MG63 (cell line): ENCODE measurements around the gene BLNK. TPM values are rescaled to one million over a fixed set of nuclear protein-coding genes. Genes with fewer than 3 reads are reported as not detected.

Source experiments
- DNase-seq: peaks from one replicate; pipeline ENCODE4 v3.0.0-alpha.2; 2020
- H3K27me3 ChIP-seq: fragments of 250-450 bp; sonication (Bioruptor Pico); 2 replicates; pipeline ENCODE4 v1.5.1; 2020; ENCODE audit warnings: mild to moderate bottlenecking, moderate library complexity
- H3K36me3 ChIP-seq: fragments of 250-450 bp; sonication (Bioruptor Pico); 2 replicates; pipeline ENCODE4 v1.5.1; 2020; ENCODE audit warnings: mild to moderate bottlenecking, moderate library complexity
- H3K4me3 ChIP-seq: fragments of 250-450 bp; sonication (Bioruptor Pico); 2 replicates; pipeline ENCODE4 v1.5.1; 2020; ENCODE audit warnings: mild to moderate bottlenecking, moderate library complexity
- H3K9me3 ChIP-seq: fragments of 250-450 bp; sonication (Bioruptor Pico); 2 replicates; pipeline ENCODE4 v1.5.1; 2020; ENCODE audit warnings: mild to moderate bottlenecking, moderate library complexity
- total RNA-seq: library from RNA; depleted of rRNA; stranded (reverse); fragments of >200 nt; shearing (Covaris generic); gene quantifications from 2 replicates; pipeline ENCODE4 v1.2.3, GENCODE V29; 2014; ENCODE audit warnings: low replicate concordance

The BLNK gene
- total RNA-seq, 1 experiment from 2014 or later, result not detected

DNA sequence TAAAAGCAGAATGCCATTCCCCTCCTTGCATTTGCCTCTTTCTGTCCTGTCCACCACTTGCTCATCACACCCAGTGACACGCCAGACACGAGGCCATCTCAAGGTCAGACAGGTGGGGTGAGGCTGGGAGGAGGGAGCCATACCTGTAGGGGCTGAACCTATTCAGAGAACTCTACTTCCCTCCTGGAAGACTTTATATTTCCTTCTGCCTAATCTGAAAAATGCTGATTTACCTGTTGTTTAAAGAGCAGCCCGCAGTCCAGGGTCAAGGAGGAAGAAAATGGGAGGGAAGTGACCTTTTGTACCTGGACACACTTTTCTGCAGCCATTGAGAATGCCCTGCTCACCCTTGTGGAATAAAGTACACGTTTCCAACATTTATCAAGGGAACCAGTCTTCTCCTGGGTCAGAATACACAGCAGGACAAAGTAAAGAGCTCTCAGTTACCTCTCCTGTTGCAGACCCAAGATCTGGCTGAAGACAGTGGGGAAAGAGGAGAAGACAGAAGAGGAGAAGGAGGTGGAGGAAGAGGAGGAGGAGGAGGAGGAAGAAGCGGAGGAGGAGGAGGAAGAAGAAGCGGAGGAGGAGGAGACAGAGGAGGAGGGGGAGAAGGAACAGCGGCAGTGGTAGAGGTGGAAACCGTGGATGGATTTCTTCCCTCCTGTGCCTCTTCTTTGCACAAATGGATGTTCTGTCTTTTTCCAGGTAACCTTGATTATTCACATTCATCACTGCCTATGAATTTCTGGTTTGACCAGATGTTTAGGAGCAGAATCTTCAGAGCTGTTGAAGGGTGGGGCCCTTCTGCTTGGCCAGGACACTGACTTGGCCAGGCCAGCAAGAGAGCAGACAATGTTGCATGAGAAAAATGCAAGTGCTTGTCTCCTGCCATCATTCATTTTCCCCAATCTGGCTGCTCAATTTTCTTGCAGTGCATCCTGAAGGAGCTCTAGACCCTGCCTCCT lies 1.2 kb upstream of the BLNK start:
- H3K9me3 ChIP-seq, result no peaks in the 10 kb centered on the region
- H3K27me3 ChIP-seq, result no peaks in the 10 kb centered on the region
- H3K36me3 ChIP-seq, result no peaks in the 10 kb centered on the region
- no peak overlapping the region for H3K4me3 ChIP-seq
- DNase-seq, result no peak

DNA sequence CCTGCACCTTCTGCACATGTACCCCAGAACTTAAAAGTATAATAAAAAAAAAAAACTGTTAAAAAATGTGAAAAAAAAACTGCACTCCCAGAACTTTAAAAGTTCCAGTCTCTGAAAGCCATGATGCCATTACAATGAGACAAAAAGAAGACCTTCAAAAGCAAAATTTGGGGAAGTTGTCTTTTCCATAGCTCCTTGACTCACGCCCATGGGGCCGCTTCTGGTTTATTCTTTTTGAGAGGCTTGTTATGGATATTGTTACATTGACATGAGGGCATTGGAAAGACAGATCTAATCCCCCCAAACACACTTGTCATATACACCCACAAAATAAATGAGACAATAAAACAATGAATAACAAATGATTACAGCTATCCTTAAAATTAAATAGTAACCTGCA lies 798 bp downstream of the BLNK start:
- no peak for DNase-seq
- Histone ChIP-seq H3K9me3 (no peaks in the 10 kb centered on the region), H3K4me3 (no peak overlapping the region), H3K36me3 (no peaks in the 10 kb centered on the region), H3K27me3 (no peaks in the 10 kb centered on the region)

DNA sequence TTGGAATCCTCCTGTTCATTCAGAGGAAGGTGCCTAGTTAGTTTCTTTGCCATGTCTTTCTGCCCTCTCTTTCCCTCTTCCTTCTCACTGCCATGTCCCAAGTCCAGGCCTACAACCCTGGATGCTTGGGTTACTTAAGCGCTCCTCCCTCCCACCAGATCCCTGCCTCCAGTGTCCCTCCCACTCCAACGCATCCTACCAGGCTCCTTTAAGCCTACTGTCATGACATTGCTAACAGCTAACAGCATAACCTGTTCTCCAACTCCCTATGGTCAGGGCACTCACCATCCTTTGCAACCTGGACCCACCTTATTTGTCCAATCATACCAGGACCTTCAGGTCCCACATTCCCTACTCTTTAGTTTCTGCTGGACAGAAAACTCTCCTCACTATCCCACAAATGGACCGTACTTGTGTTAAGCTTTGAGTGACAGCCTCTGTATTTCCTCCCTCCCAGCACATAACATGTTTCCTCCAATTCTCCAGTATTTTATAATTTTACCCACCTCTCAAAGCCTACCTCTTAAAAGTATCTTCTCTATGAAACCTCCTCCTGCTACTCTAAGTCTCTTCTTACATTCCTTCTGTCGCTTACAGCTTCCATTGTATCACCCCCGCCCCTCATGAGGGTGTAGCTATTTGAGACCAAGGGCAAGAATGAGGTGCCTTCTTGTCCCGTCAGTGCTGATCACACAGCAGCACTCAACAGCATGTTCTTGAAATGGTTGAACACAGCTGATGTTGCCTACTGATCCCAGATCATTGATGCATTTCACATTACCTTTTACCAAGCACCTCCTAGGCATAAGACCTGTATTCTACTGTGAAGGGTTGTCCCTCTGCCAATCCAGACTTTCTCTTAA lies 1.7 kb downstream of the BLNK start:
- H3K36me3 ChIP-seq, result no peaks in the 10 kb centered on the region
- no peaks in the 10 kb centered on the region for H3K27me3 ChIP-seq
- no peak for DNase-seq
- no peak overlapping the region for H3K4me3 ChIP-seq
- no peaks in the 10 kb centered on the region for H3K9me3 ChIP-seq

DNA sequence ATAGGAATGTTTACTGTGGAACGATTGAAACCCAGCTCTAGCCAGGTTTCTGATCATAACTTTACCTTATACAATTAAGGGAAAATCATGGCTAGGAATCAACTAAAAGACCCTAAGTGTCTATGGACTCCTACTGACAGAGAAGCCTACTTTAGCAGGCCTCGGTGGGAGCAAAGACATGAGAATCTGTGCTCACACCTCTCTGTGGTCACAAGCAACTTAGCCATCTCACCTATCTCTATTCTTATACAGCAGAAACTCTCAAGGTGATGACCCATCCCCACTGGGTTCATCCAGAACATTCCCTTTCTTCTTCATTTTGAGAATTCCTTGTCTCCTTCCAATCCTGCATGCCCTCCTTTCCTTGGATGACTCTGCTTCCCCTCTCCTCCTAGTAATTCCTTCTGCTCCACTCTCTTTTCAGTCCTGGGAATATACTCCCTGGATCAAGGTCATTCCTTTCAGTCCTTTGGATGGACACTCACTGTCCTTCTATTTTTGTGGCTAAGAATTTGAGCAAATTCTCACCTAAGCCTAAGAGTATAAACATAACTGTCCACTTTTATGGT lies 2.9 kb downstream of the BLNK start:
- Histone ChIP-seq H3K9me3 (no peaks in the 10 kb centered on the region), H3K27me3 (no peaks in the 10 kb centered on the region), H3K4me3 (no peak overlapping the region), H3K36me3 (no peaks in the 10 kb centered on the region)
- no peak for DNase-seq

DNA sequence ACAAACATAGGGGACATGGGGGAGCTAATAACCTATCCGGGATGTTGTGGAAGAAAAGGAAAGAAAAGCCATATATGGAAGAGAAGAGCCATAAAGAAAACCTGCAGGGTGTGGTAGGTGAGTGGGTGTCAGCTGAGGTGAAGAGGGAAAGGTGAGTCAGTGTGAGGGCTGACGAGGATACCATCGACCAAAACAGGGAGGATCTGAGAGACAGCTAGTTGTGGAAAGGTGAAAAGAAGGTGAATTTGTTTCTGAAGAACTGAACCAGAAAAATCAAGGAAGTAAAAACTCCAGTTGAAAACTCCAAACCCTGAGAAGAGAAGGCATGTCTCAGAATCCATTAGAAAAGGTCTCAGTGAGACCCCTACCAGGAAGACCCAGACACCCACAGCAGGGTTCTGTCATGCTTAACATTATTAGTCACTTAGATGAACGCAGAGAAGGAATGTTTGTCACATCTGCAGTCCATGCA lies 4.1 kb downstream of the BLNK start:
- Histone ChIP-seq H3K27me3 (no peaks in the 10 kb centered on the region), H3K4me3 (no peak overlapping the region), H3K36me3 (no peaks in the 10 kb centered on the region), H3K9me3 (no peaks in the 10 kb centered on the region)
- no peak for DNase-seq

DNA sequence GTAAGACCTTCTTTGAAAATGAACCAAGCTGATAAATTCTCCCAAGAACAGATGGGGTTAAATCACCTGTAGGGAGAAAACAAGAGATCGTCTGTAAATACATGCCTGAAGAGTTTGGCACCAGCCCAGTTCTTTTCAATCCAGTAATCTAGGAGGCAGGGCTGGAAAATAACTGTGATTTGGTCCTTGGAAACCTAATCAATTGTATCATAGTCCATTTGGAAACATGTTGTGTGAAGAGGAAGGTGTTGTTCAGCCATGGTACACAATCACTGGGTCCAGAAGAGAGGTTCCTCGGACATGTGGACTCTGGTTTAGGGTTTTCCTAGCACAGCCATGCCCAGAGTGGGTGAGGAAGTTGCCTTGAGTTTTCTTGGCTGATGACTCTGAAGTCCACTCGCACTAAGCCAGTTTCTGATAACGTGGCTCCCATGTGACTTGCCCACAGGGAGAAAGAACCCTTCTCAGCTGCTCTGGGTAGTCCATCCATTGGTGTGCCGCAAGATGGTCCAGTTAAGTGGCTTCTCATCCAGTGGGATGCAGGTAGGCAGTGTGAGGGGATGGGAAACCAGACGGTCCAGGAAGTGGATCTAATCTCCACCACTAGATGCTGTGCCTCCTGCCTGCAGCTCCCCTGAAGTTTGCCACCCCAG lies 5.1 kb downstream of the BLNK start:
- Histone ChIP-seq H3K27me3 (no peaks in the 10 kb centered on the region), H3K9me3 (no peaks in the 10 kb centered on the region), H3K4me3 (no peak overlapping the region), H3K36me3 (no peaks in the 10 kb centered on the region)
- DNase-seq, result no peak

DNA sequence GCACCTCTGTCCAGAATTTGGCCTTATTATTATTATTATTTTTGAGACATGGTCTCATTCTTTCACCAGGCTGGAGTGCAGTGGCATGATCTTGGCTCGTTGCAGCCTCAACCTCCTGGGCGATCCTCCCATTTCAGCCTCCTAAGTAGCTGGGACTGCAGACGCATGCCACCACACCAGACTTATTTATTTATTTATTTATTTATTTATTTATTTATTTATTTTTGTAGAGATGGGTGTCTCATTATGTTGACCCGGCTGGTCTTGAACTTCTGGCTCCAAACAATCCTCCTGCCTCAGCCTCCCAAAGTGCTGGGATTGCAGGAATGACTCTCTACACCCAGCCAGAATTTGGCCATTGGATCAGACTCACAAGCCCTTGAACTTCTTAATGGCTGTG lies 6.4 kb downstream of the BLNK start:
- DNase-seq, result no peak
- H3K36me3 ChIP-seq, result no peaks in the 10 kb centered on the region
- H3K4me3 ChIP-seq, result no peak overlapping the region
- no peaks in the 10 kb centered on the region for H3K27me3 ChIP-seq
- no peaks in the 10 kb centered on the region for H3K9me3 ChIP-seq

DNA sequence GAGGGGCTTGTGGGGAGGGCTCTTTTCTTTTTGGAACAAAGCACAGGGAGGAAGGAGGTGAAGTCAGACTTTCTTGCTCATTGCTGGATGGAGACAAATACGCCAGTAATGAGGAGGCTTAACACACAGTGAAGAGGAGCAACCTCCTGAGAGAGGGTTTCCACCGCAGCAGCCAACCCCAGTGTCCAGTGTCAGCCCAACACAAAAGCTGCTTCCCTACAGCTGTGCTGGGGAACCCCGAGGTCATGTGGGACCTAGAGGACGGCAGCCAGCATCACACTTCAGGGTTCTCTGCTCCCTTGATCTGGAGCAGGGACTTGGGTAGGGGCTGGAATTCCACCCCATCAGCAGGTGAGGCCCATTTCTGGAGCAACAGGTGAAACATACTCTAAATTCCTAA lies 7.7 kb downstream of the BLNK start:
- no peaks in the 10 kb centered on the region for H3K27me3 ChIP-seq
- no peaks in the 10 kb centered on the region for H3K9me3 ChIP-seq
- no peak overlapping the region for H3K4me3 ChIP-seq
- DNase-seq, result no peak
- no peaks in the 10 kb centered on the region for H3K36me3 ChIP-seq

DNA sequence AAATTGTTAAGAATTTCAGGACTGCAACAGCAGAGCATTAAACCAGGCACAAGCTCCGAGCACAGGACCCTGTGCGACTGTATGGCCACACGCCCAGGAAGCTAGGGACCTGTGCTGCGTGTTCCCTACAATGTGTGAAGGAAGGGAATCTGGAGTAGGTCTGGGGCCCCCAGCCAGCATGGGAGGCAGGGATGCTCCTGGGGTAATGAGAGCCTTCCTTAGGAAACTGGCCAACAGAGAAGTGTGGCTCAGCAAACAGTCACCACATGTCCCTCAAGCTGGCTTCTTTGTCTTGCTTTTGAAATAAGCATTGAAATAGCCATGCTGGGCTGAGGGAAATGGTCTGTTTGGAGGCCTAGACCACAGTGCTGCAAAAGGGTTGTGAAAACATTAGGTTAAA lies 8.2 kb downstream of the BLNK start:
- Histone ChIP-seq H3K9me3 (no peaks in the 10 kb centered on the region), H3K36me3 (no peaks in the 10 kb centered on the region), H3K27me3 (no peaks in the 10 kb centered on the region), H3K4me3 (no peak overlapping the region)
- DNase-seq, result no peak

DNA sequence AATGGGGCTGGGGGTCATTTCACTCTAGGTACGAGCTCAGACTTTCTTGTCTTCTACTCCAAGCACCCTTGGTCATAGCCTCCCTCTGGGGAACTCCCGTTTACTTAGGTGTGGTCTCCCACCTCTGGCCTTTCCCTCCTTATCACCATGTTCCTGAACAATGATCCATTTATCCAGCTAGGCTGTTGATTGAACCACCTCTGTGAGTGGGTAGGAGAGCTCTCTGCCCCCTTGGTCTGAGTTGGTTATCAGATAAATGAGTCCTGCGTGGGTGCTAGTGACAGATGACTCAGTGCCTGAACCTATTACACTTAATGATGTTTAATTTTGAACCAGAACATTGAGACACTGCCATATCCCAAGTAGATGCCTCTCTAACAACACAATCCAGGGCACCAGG lies 9.4 kb downstream of the BLNK start:
- H3K4me3 ChIP-seq, result no peak overlapping the region
- DNase-seq, result no peak
- H3K36me3 ChIP-seq, result no peaks in the 10 kb centered on the region
- H3K27me3 ChIP-seq, result no peaks in the 10 kb centered on the region
- no peaks in the 10 kb centered on the region for H3K9me3 ChIP-seq

DNA sequence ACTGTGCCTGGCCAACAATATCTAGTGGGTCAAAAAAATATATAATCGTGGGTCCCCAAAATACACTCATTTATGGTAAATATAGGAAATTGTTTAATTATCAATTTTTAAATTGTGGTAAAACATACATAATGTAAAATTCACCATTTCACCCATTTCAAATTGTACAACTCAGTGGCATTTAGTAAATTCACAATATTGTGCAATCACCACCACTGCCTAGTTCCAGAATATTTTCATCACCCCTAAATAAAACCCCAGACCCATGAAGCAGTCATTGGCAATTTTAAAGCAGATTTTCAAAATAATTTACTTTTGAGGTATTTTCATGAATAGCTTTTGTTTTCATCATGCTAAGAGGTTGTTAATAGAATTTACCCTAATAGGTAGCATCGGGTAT lies 10.2 kb downstream of the BLNK start:
- no peak for DNase-seq

DNA sequence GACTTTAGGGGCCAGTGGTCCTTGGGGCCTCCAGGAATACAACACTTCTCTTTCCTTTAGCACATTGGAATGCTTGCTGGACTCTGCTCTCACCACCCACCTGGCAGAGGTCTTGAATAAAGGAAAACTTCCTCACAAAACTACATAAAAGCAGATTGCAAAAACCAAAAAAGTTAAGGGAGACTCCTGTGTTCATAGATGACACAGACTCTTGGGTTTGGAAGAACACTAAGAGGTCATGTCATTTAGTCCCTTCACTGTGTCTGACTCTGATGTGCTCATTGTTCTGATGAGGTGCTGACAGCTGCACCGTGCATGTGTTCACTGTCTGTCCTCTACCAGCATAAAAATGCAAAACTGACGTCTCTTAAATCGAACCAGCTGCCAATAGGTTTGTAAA lies 11.4 kb downstream of the BLNK start:
- no peaks in the 10 kb centered on the region for H3K36me3 ChIP-seq
- DNase-seq, result no peak
- H3K4me3 ChIP-seq, result no peak overlapping the region
- H3K9me3 ChIP-seq, result no peaks in the 10 kb centered on the region
- H3K27me3 ChIP-seq, result no peaks in the 10 kb centered on the region

More for the DNA sequence above, 10.2 kb downstream of the BLNK start:
- Histone ChIP-seq H3K4me3 (no peak overlapping the region), H3K9me3 (no peaks in the 10 kb centered on the region), H3K36me3 (no peaks in the 10 kb centered on the region), H3K27me3 (no peaks in the 10 kb centered on the region)

DNA sequence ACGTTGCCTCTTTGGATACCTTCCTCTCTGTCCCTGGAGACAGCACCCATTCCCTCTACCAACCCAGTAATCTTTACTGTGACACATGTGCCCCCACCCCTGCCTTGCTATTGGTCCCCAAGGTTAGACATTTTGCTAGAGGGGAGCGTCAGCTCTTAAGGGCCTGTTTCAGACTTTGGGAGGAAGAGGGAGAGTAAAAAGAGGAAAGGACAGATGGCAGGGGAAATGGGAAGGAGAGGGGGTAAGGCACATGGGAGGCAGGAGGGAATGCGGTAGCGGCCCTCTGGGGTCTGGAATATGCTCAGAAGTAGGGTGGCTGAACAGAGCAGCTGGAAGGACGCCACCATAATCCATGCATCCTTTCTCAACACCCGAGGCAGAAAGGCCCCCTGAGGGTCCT lies 12.2 kb downstream of the BLNK start:
- Histone ChIP-seq H3K9me3 (no peaks in the 10 kb centered on the region), H3K36me3 (no peaks in the 10 kb centered on the region), H3K4me3 (no peak overlapping the region), H3K27me3 (no peaks in the 10 kb centered on the region)
- no peak for DNase-seq

DNA sequence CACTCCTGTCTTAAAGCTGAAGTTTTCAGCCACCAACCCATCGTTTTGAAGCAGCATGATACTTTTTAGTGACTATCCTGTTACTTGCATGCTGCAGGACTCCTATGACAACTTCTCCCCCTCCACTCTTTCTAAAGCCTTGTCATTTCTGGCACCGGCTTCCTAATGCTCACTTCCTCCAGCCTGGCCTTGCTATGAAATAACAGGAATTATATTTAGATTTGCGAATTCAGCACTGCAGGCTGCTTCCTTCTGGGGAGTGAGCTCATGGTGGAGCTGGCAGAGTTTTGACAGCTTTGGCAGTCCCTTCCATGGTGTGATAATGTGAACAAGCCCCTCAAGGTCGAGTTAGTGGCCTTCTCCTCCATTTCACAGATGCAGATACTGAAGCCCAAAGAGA lies 13.4 kb downstream of the BLNK start:
- DNase-seq, result peak; percentile 19
- H3K36me3 ChIP-seq, result no peaks in the 10 kb centered on the region
- no peaks in the 10 kb centered on the region for H3K9me3 ChIP-seq
- no peaks in the 10 kb centered on the region for H3K27me3 ChIP-seq
- no peak overlapping the region for H3K4me3 ChIP-seq

DNA sequence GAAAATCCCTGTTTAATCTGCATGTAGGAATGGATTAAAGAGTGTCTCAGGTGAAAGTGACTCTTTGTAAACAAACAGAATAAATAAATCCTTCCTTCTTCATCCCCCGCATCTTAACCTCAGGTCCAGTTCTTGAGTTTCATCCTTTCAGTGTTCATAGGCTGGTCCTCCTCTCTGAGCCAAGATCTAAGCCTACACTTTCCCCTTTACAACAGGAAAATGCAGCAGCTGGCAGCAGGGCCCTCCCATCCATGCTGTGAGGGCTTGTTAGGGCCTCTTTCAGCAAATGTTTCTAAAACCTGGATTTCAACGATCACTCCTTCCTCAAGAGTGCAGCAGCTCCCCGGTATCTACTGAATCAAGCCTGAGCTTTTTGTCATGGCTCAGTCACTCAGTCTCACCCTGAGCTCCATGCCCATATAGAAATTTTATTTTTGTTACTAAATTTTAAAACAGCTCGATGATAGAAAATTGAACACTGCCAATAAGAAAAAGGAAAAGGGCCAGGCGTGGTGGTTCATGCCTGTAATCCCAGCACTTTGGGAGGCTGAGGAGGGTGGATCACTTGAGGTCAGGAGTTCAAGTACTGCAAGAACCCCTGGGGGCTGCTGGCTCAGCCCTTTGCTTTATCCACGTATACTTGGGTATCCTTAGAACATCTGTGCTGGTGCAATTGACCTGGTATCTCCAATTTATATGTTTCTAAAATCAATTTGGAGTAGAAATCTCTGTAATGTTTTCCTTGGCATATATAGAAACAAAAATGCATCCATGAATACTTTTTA lies 15.6 kb downstream of the BLNK start:
- no peak for DNase-seq
- no peaks in the 10 kb centered on the region for H3K36me3 ChIP-seq
- no peaks in the 10 kb centered on the region for H3K27me3 ChIP-seq
- no peaks in the 10 kb centered on the region for H3K9me3 ChIP-seq
- no peak overlapping the region for H3K4me3 ChIP-seq

DNA sequence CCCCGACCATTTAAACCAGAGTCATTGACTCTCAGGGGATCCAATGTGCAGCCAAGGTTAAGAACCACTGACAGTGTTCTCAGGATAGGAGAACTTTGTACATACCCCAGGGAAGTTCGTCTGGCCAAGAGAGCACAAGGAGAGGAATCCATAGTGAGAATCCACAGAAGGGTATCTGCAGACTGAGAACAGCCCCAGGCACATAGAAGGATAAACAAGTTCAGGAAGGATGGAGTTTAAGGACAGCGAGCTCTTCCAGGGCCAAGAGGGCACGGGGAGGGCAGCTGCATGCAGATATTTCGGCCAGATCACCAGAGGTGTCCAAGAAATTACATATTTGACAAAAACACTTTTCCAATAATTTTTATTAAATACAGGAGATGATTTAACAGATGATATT lies 16.4 kb downstream of the BLNK start:
- DNase-seq, result no peak
- Histone ChIP-seq H3K9me3 (no peaks in the 10 kb centered on the region), H3K4me3 (no peak overlapping the region), H3K36me3 (no peaks in the 10 kb centered on the region), H3K27me3 (no peaks in the 10 kb centered on the region)
